ENCODE results near the gene FAM221A.

GRCh38 chr7:23691320-23691719, 11.3 kb downstream of the FAM221A start:
- TF ChIP-seq CTCF (conservative IDR thresholded peaks at IDR 0.05; ENCODE audit: low read length) (no peak), EZH2phosphoT487 (IDR thresholded peaks at IDR 0.05; ENCODE audit: borderline replicate concordance, low read depth, low read length) (no peak)
